Activated CD4-positive, alpha-beta T cell treated with anti-CD3 and anti-CD28 coated beads, Interleukin-2, amount 10 ng/mL, durations not matched to agents 7 days and 5 days (primary cell): ENCODE data around the gene PRAMEF20. TPM values are rescaled to one million over a fixed set of nuclear protein-coding genes. Genes with fewer than 3 reads are reported as not detected.

Experiments used
- total RNA-seq, 2 experiments: library from RNA; stranded (reverse); gene quantifications; one replicate each; pipeline ENCODE4 v1.2.3, GENCODE V29; 2021

Gene PRAMEF20
- total RNA-seq, 2 experiments from 2014 or later: not detected

Other genes with a start within 250 kb of the PRAMEF20 start
- not detected for gene HNRNPCL4, start 244.8 kb upstream of the PRAMEF20 start, total RNA-seq
- not detected for gene PRAMEF9, start 238.6 kb upstream of the PRAMEF20 start, total RNA-seq
- gene PRAMEF13, start 209.0 kb upstream of the PRAMEF20 start, total RNA-seq: not detected
- gene PRAMEF18, start 184.3 kb upstream of the PRAMEF20 start, total RNA-seq: not detected
- gene PRAMEF5, start 156.3 kb upstream of the PRAMEF20 start, total RNA-seq: not detected
- gene PRAMEF8, start 125.3 kb upstream of the PRAMEF20 start, total RNA-seq: not detected
- not detected for gene PRAMEF33, start 106.9 kb upstream of the PRAMEF20 start, total RNA-seq
- not detected for gene PRAMEF15, start 94.9 kb upstream of the PRAMEF20 start, total RNA-seq
- gene PRAMEF14, start 63.3 kb upstream of the PRAMEF20 start, total RNA-seq: not detected
- gene PRAMEF19, start 38.5 kb upstream of the PRAMEF20 start, total RNA-seq: not detected
- not detected for gene PRAMEF17, start 20.8 kb upstream of the PRAMEF20 start, total RNA-seq
- gene LRRC38, start 103.6 kb downstream of the PRAMEF20 start, total RNA-seq: not detected
- gene PDPN, start 173.4 kb downstream of the PRAMEF20 start, total RNA-seq: not detected